GM12872 (cell line): ENCODE results near the gene SLC9A7.

Experiments
- CTCF ChIP-seq: IDR thresholded peaks from 3 replicates; pipeline ENCODE4 v1.5.1; 2011; ENCODE audit warnings: low read depth, mild to moderate bottlenecking, low read length, moderate library complexity; ENCODE audit not compliant: insufficient read depth

Gene SLC9A7

GRCh38 chrX:46678232-46678631, 80.7 kb downstream of the SLC9A7 start:
- TF ChIP-seq CTCF: no peak

- TF ChIP-seq CTCF: no peak
These were observed 82.2 kb downstream of the SLC9A7 start for GRCh38 chrX:46676399-46677356.

GRCh38 chrX:46673620-46674359, 85.1 kb downstream of the SLC9A7 start:
- TF ChIP-seq CTCF: no peak

- TF ChIP-seq CTCF: no peak
These were observed 88.6 kb downstream of the SLC9A7 start for GRCh38 chrX:46670316-46670715.

GRCh38 chrX:46666831-46667230, 92.1 kb downstream of the SLC9A7 start:
- TF ChIP-seq CTCF: no peak

GRCh38 chrX:46665232-46666152, 93.4 kb downstream of the SLC9A7 start:
- no peak for TF ChIP-seq CTCF
